PFSK-1 (cell line): ENCODE results near the gene RASGRP2.

ENCODE experiments used
- POLR2AphosphoS5 ChIP-seq: IDR thresholded peaks from 2 replicates; pipeline ENCODE4 v1.6.1; 2012; ENCODE audit warnings: low read depth, mild to moderate bottlenecking, control low read depth, low read length, moderate library complexity
- REST ChIP-seq, 2 experiments: IDR thresholded peaks; 2 replicates each; pipeline versions ENCODE4 v1.6.1 to v1.8.0; 2011 to 2012; ENCODE audit warnings: low read depth in 2 of 2, low read length in 2 of 2, control low read depth in 1 of 2, inconsistent platforms in 1 of 2, mild to moderate bottlenecking in 1 of 2, moderate library complexity in 1 of 2; ENCODE audit not compliant: insufficient read depth in 1 of 2
- SIN3A ChIP-seq: IDR thresholded peaks from 2 replicates; pipeline ENCODE4 v1.6.1; 2012; ENCODE audit warnings: mild to moderate bottlenecking, low read length, moderate library complexity, borderline replicate concordance; ENCODE audit not compliant: insufficient read depth
- TAF1 ChIP-seq: IDR thresholded peaks from 2 replicates; pipeline ENCODE4 v1.6.1; 2012; ENCODE audit warnings: low read length, control low read depth, borderline replicate concordance; ENCODE audit not compliant: insufficient read depth

GRCh38 chr11:64745189-64745520, 1.2 kb upstream of the RASGRP2 start:
- TF ChIP-seq TAF1: no peak
- no peak for TF ChIP-seq SIN3A
- no peak for TF ChIP-seq POLR2AphosphoS5
- no peak for TF ChIP-seq REST (IDR thresholded peaks at IDR 0.05; ENCODE audit: insufficient read depth in 1 of 2, low read depth in 2 of 2, low read length in 2 of 2)
